Fibroblast of skin of right quadriceps (primary cell): ENCODE measurements around the gene GFOD1.
A peak's percentile ranks its signal among the peaks of the same experiment; 100 is the strongest.
"Not testable (repeated sequence)": the region's sequence is repeated elsewhere in the genome, so short reads cannot be mapped to it uniquely, and the experiment has no call there.

Experiments used
- DNase-seq: peaks from one replicate; pipeline ENCODE4 v3.0.0-alpha.2; 2013

GFOD1 gene

DNA sequence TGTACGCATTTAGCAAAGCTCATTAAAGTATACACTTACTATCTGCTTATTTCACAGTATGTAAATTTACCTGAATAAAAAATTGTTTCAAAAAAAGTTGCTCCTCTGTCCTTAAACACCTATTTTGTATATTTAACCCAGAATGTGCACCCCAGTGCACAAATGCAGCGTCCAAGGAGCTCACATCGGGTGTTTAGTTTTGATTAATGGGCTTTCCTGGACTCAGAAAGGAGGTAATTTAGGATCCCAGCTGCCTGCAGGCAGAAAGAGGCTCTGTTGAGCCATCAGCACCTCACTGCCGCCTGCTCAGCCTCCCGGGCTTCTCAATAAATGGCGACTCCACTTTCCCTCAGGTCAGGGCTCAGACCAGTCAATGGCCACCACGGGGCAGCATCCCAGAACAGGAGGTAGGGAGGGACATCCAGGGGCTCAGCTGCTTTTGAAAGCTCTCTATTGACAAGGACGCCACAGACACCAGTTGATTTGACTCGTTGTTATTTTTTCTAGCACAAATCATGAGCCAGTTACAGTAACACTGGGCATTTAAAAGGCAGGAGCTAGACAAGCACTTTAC lies 88.9 kb downstream of the GFOD1 start:
- no peak for DNase-seq

DNA sequence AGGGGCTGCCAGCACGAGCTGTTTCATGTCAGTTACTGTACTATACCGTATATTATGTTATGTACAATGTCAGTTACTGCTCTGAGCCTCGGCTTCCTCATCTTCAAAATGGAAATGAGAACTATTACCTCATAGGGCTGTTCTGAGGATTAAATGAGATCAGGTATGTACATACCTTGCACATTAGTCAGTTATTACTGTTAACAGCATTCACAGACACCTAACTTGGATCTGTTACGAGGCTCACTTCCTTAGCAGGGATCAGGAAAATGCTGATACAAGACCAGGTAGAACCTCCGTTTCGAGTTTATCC lies 89.4 kb downstream of the GFOD1 start:
- DNase-seq = no peak

DNA sequence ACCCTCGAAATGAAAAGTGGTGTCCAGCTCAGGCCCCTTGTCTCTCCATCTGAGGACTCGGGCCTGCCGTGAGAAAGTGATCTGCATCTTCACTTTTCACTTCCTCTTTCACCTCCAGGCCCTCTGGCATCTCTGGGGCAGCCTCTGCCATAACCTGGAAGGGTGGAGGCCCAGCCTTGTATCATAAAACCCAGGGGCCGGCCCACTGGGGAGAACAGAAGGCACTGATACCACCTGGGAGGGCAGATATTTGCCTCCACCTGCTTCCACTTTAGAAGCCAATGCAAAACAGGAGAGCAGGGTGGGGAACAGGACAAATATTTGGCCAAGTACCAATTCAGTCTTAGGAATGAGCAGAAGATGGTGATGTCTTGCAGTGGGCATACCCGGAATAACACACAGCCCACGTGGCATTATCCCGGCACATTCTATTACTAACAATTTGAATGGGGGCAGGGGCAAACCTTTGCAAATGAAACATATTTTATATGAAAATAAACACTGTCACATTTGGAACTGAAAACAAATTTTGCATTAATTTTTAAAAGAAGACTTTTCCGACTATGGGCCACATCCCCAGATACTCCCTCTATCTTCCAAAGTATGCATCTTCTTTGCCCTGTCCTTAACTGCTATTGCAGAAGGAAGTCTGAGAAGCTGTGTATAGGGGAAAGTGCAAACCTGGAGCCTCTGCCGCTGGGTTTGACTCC lies 89.9 kb downstream of the GFOD1 start:
- DNase-seq = no peak

DNA sequence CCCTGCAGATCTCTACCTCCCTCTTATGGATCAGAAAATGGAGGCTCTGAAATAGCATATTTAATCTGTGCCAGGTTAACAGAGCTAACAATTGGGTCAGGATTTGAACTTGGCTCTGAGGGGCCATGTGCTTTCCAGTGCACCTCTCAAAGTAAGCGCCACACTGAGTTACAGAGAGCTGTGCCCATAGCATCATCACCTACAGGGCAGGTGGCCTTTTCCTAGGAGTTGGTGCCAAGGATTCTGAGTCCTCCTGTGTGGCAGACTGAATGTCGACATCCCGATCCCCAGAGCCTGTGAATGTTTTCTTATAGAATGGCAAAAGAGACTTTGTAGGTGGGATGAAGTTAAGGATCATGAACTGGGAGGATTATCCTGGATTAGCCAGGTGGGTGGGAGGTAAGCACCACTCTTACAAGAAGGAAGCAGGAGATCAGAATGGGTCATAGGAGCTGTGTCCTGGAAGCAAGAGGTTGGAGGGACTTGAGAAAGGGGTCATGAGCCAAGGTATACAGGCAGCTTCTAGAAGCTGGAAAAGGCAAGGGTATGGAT lies 91.1 kb downstream of the GFOD1 start:
- no peak for DNase-seq

DNA sequence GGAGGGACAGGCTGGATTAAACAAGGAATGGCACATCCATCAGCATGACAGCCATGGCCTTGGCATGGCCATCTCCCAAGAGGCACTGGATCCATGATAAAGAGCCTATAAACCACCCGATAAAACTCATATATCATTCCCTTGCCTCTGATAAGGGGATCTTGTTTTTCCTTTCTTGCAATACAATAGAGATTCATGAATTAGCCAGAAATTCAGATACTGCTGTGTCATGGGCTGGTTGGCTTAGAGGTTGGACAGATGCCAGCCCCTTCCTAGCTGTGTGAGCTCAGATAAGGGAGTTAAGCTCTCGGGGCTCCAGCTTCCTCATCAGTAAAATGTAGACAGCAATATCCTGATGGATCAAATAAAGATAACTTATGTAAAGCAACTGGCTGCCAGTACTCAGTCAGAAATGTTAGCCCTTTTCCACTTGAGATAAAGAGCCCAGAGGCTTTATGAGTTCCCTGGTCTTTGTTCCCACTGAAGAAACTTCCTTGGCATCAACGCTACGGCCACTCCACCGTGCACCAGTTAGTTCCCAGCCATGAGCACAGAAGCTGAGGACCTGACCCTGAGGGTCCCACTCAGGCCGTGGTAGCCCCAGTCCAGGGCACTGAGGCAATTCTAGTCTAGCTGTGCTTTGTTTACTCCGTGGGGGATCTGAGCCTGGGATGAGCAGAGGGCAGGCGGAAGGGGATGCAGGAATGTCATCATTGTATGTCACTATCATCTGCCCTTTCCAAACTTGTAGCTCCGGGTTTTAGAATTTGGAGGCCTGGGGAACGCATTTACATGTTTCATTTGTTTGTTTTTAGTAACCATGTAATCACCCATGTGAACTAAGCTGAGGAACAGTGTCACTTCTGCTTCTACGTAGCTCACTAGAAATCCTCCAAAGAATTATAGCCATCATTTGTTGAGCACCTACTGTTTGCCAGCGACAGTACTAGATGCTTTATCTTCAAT lies 91.8 kb downstream of the GFOD1 start:
- DNase-seq = peak; percentile 83

DNA sequence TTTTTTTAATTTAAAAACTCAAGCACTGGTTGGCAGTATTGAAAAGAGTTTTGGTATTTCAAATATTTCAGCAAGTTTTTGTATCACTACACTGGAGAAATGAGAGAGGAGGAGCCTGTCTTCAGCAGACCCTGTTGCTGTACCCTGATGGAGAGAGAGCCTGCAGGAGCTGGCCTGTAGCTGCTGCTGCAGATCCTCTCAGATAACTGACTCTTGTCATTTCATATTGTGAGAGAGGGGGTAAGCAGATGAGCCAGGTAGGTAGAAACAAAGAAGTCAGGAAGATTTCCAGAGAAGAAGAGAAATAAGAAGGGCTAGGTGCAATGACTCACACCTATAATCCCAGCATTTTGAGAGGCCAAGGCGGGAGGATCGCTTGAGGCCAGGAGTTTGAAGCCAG lies 94.9 kb downstream of the GFOD1 start:
- DNase-seq = no peak

DNA sequence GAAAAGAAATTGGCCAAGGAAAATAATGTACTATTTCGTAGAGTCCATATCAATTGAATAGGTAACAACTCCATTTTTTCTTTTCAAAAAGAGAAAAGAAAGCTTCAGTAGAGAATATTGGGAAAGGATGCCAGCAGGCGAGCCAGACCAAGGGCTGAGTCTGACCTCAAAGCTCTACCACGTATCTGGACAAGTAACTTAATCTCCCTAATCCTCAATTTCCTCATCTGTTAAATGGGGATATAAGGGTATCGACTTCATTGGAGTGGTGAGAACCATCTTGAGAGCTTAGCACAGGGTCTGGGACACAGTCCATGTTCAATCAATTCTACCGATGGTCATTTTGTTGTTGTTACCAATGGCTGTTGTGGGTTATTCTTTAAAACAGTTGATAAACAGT lies 95.9 kb downstream of the GFOD1 start:
- no peak for DNase-seq

DNA sequence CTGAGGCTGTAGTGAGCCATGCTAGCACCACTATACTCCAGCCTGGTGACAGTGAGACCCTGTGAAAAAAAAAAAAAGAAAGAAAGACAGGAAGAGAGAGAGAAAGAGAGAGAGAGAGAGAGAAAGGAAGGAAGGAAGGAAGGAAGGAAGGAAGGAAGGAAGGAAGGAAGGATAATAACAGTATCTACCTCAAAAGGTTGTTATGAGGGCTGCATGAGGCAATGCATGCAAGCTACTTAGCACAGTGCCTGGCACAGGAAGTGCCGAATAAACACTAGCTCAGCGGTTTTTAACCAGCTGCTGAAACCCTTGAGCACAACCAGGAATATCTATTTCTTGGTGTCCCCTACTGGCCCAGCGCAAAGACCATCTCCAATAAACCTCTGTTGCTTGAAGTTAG lies 96.7 kb downstream of the GFOD1 start:
- DNase-seq = no peak

DNA sequence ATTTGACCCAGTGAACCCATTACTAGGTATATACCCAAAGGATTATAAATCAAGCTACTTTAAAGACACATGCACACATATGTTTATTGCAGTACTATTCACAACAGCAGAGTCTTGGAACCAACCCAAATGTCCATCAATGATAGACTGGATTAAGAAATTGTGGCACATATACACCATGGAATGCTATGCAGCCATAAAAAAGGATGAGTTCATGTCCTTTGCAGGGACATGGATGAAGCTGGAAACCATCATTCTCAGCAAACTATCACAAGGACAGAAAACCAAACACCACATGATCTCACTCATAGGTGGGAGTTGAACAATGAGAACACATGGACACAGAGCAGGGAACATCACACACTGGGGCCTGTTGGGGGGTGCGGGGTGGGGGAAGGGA lies 98.2 kb downstream of the GFOD1 start:
- DNase-seq = not testable (repeated sequence)

DNA sequence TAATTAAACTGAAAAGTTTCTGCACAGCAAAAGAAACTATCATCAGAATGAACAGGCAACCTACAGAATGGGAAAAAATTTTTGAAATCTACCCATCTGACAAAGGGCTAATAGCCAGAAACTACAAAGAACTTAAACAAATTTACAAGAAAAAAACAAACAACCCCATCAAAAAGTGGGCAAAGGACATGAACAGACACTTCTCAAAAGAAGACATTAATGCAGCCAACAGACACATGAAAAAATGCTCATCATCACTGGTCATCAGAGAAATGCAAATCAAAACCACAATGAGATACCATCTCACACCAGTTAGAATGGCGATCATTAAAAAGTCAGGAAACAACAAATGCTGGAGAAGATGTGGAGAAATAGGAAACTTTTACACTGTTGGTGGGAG lies 98.6 kb downstream of the GFOD1 start:
- DNase-seq = not testable (repeated sequence)

DNA sequence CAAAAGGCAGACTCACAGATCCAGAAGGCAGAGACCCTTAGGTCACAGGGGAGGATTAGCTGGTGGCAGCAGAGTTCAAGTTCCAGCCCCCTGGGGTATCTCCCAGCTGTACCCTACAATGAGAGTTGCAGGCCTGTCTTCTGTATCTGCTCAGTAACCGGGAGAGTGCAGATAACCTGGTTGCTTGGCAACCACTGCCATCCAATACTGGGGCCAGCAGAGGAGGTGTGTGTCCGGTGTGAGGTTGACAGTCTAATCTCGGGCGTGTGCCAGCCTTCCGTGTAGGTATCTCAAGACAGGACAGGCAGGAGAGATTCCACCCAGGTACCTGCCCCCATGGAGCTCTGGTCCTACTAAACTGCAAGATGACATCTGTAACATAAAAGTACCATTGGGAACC lies 102.4 kb downstream of the GFOD1 start:
- no peak for DNase-seq

DNA sequence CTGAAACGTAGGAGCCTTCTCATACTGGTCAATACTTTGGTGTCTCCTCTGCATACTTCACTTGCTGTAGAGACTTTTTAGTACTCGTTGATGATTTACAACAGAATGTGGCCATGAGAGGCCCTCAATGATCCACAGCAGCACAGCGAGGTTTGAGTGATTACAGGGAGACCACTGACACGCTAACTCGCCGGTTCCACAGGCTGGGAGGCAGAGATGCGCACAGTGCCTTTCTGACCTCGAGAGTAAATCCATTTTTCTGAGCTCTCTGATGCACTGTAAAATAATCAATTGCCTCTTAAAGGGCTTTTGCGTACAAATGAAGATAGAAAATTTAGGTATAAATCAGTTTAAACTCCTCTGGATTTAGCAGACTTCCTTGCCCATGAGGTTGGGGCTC lies 102.9 kb downstream of the GFOD1 start:
- no peak for DNase-seq

DNA sequence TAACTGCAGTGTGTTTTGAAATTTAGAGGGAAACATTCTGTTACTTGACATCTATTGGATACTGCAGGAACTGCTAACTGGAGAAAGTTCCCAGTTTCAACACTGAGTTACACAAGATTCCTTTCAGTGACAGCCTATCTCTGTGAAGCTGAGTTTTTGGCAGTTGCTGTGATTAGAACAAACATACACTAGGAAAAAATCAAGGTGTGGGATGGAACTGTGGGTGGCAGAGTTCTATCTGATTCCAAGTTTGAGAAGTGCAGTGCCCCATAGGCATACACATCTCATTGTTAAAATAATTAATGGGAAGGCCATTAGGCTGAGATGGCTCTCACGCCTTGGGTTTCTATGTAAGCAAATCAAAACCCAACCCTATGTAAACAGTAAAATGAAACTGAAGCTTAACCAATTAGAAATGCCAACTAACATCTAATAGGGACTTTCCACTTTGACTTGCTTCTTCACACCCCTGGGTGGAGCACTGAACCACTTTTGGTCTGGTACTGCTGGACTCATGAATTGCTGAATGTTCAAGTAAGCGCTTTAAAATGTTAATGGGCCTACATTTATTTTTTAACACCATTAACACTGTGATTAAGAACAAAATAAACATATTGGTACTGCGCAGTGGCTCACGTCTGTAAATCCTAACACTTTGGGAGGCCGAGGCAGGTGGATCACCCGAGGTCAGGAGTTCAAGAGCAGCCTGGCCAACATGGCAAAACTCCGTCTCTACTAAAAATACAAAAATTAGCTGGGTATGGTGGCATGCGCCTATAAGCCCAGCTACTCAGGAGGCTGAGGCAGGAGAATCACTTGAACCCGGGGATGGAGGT lies 103.9 kb downstream of the GFOD1 start:
- DNase-seq = no peak

DNA sequence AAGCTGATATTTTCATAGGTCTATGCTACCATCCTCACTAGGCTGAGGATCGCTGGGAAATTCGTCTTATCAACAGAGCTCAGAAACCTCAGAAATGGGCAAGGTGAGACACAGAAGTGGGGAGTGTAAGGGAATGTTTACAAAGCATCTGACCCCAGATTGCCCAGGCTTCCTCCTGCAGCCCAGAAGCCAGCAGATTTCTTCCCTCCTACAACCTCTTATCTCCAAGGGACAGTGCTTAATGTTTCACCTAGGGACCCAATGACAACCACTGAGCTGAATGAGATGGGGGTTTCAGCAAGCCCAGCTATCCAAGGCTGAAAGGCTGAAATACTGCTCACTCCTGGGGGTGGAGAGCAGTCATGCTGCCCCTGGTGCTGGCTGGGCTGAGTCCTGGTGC lies 106.6 kb downstream of the GFOD1 start:
- no peak for DNase-seq

DNA sequence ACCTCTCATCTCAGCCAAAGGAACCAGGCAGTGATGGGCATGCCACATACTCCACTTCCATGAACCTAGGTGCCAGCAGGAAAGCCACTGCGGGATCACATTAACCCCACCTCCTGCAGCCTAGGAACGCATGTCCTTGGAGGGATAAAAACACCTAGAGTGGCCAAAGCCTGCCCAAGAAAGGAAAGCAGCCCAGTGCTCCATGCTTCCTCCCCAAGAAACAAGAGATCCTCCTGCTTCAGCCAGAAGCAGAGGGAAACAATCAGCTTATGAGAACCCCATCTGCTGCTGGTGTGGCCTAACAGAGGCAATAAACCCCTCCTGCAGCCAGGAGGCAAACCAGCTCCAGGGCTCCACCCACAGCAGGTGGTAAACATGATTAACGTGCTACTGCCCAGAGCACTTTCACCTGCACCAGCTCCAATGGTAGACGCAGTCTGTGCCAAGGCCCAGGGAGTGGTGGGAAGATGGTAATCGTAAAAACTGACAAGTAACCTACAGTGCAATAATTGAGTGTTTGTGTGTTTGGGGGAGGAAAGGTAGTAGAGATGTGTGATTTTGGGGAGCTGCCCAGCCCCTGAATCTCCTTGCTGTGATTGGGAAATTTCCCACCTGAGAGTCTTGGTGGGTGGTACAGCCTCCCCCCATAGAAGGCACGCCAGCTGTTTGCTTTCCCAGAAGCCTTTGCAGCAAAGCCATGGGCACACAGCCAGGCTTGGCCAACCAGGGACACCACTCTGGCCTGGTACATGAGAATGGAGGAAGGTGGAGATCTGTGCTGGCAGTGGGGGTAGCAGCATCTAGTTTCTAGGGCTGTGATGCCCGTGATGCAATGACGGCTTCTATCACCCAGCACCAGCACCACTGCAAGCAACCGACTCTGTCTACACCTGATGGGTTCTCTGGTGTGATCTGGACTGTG lies 108.5 kb downstream of the GFOD1 start:
- no peak for DNase-seq

DNA sequence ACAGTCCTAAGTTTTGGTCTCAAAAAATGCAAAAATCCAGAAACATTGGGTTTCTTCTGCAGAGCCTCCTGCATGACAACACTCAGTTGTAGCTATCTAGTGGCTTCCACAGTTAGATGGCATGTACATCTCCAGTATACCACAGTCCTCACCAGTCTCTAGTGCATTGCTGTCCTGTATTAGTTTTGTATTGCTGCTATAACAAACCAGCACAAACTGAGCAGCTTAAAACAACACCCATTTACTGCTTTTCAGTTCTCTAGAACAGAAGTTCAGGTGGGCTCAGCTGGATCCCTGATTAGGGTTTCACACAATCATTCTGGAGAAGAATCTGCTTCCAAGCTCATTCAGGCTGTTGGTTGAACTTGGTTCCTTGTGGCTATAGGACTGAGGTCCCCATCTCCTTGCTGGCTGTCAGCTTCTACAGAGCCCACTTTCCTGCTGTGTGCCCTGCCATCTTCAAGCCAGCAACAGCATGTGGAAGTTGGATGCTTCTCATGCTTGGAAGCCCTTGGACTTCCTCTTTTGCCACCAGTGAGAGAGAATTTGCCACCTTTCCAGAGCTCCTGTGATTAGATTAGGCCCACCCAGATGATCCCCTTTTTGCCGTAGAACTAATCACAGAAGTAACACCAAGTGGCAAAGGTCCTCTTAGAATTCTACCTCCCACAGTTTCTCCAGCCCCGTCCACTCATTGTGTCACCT lies 110.2 kb downstream of the GFOD1 start:
- DNase-seq = no peak

DNA sequence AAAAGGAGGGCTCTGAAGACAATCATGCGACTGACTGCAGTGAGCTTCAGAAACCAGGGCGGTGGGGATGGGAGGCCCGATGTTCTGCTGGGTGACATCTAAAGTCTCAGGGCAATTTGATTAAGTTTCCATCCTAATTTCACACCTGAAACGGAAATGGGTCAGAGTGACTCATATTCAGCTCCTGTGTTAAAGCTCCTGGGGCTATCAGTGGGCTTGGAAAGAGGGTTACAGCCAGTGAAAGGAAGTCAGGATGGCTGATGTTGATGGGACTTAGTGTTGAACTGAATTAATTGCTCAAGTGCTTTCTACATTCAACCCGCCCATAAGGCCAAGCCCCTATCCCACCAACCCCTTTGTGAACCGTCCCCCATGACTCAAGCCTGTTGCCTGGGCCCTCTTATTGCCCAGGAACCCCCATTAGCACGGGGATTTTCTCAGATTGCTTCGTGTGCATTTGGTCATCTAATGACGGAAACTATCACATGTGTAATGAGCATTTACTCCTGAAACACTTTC lies 112.0 kb downstream of the GFOD1 start:
- no peak for DNase-seq

DNA sequence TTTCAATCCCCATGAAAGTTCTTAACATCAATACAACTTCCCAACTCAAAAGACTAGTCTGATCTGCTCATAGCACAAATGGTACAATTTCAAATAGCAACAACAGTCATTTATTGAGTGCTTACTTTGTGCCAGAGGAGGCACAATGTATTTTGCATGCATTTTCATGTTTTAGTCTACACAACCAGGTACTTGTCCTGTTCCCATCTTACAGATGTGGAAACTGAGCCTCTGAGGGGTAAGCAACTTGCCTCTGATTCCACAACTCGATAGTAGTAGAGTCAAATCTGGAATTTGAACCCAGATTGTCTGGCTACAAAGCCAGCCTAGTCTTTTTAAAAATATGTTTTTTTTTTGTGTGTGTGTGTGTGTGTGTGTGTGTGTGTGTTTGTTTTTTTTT lies 113.5 kb downstream of the GFOD1 start:
- DNase-seq = no peak

DNA sequence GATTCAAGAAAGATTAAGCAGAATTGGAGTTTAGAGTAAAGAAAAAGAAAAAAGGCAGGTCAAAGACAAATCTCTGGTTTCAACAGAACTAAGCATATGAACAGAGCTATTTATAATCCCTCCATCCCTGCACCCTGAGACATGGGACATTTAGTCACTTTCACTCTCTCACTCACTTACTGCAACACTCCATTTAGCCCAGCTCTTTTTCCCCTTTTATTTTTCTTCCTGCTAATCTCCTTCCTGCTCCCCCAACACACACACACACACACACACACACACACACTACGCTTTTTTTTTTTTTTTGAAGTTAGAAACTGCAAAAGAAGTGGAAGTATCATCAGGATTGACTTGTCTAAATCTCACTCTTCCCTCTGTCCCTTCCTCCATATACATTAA lies 113.9 kb downstream of the GFOD1 start:
- DNase-seq = no peak

DNA sequence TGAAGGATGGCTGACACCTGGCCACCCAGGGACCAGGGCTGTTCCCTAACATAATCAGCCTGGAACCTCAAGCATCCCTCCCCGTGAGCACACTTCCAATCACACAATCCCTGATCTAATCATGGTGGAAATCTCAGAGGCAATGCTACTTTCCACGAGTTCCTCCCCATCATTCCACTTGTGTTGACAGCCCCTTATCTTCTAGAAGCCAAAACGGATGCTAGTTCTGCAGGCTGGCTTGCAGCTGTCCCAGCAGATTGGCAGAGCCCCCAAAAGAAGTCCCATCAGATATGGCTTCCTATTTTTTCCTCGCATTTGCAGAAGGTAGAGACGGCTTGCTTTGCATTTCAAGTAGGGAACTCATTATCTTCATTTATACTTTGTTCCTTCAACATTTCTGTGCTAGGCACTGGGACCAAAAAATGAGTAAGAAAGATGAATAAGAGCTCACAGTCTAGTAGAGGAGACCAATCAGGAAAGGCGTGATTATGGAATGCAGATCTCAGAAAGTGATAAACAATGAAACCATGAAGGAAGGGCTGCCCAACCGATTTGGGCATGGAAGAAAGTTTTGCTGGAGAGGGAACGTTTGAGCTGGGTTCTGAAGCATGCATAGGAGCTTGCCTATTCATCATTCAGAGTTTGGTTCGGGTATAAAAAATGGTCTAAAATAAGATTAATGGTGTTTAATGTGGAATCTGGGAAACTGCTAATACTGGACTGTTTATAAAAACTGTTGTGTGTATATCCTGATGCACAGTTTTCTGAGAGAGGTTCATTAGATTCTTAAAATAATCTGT lies 114.5 kb downstream of the GFOD1 start:
- no peak for DNase-seq
